T47D (cell line): Measurements from ENCODE around the gene CHMP1A.
"Not testable (repeated sequence)": the region's sequence is repeated elsewhere in the genome, so short reads cannot be mapped to it uniquely, and the experiment has no call there.

Experiments
- DNase-seq, 2 experiments: peaks; one replicate each; pipeline versions ENCODE4 v3.0.0 to v3.0.0-alpha.2; 2011 to 2012; ENCODE audit warnings: low read depth in 1 of 2, low spot score in 1 of 2
- JUND ChIP-seq: IDR thresholded peaks from 2 replicates; pipeline ENCODE4 v1.6.1; 2012; ENCODE audit warnings: low read depth
- in situ Hi-C: cut with HindIII; loops from 2 replicates; pipeline ENCODE4 v1.10.0; 2016; ENCODE audit warnings: low sequenced_read_pairs, low pct_unique_long_range_greater_than_20kb

Gene CHMP1A

GRCh38 chr16:89639385-89639784 is 18.1 kb downstream of the CHMP1A start:
- in situ Hi-C loops, result no loop called here
- no peak for TF ChIP-seq JUND
- peak; percentile 49 to 72 for DNase-seq

GRCh38 chr16:89638455-89638854 is 19.1 kb downstream of the CHMP1A start:
- in situ Hi-C loops, result no loop called here
- TF ChIP-seq JUND, result no peak
- DNase-seq, result no peak

GRCh38 chr16:89637379-89637778 is 20.1 kb downstream of the CHMP1A start:
- in situ Hi-C loops, result no loop called here
- DNase-seq, result no peak
- TF ChIP-seq JUND, result no peak

- in situ Hi-C loops, result no loop called here
- TF ChIP-seq JUND, result no peak
- DNase-seq, result no peak
Measured at GRCh38 chr16:89636663-89637062, 20.8 kb downstream of the CHMP1A start.

- DNase-seq, in situ Hi-C loops: not testable (repeated sequence)
Measured at GRCh38 chr16:89634463-89635385, 22.8 kb downstream of the CHMP1A start.

GRCh38 chr16:89633064-89633631 is 24.4 kb downstream of the CHMP1A start:
- in situ Hi-C loops, result no loop called here
- TF ChIP-seq JUND, result no peak
- no peak for DNase-seq

- no peak for DNase-seq
- in situ Hi-C loops, result no loop called here
- no peak for TF ChIP-seq JUND
Measured at GRCh38 chr16:89629827-89630610, 27.5 kb downstream of the CHMP1A start.

- DNase-seq, result no peak
- in situ Hi-C loops, result no loop called here
- TF ChIP-seq JUND, result no peak
Measured at GRCh38 chr16:89624777-89625761, 32.4 kb downstream of the CHMP1A start.

GRCh38 chr16:89623511-89624261 is 33.8 kb downstream of the CHMP1A start:
- no peak for DNase-seq
- in situ Hi-C loops, result no loop called here
- TF ChIP-seq JUND, result no peak

GRCh38 chr16:89621698-89622409 is 35.7 kb downstream of the CHMP1A start:
- in situ Hi-C loops, result no loop called here
- no peak for TF ChIP-seq JUND
- DNase-seq, result no peak
